HepG2 (cell line): ENCODE measurements around the gene UNC5CL. TPM values are rescaled to one million over a fixed set of nuclear protein-coding genes. Genes with fewer than 3 reads are reported as not detected.

Experiments used
- CHD4 ChIP-seq: fragments of 200-600 bp; sonication (generic); IDR thresholded peaks from 2 replicates; pipeline ENCODE4 v1.7.0; 2017; ENCODE audit warnings: mild to moderate bottlenecking, low read length, borderline replicate concordance
- KAT8 ChIP-seq: IDR thresholded peaks from 2 replicates; pipeline ENCODE4 v1.6.1; 2016; ENCODE audit warnings: missing genetic modification reagents, missing compliant biosample characterization
- KDM5A ChIP-seq: fragments of 200-600 bp; sonication (generic); IDR thresholded peaks from 2 replicates; pipeline ENCODE4 v1.7.0; 2018; ENCODE audit warnings: antibody characterized with exemption, mild to moderate bottlenecking, low read length, borderline replicate concordance
- NFKB2 ChIP-seq: sonication (generic); formaldehyde crosslinking; IDR thresholded peaks from 2 replicates; pipeline ENCODE4 v1.4.0; 2020; ENCODE audit warnings: missing genetic modification reagents, borderline replicate concordance
- POGZ ChIP-seq: sonication (generic); formaldehyde crosslinking; IDR thresholded peaks from 2 replicates; pipeline ENCODE4 v1.4.0; 2020; ENCODE audit warnings: mild to moderate bottlenecking, missing genetic modification reagents
- RBFOX2 ChIP-seq: fragments of 200-400 bp; formaldehyde crosslinking; IDR thresholded peaks from 2 replicates; pipeline ENCODE4 v1.6.1; 2017; ENCODE audit warnings: low read depth, mild to moderate bottlenecking, low read length
- SOX13 ChIP-seq, 3 experiments: fragments of 450-650 bp in 1 of 3; sonication (generic) in 1 of 3; formaldehyde crosslinking in 1 of 3; IDR thresholded peaks in 2 of 3; conservative IDR thresholded peaks in 1 of 3; 2 replicates each; pipeline versions ENCODE4 v1.5.0 to v1.6.1; 2016 to 2020; ENCODE audit warnings: antibody characterized with exemption in 1 of 3, mild to moderate bottlenecking in 1 of 3, missing compliant biosample characterization in 1 of 3, missing genetic modification reagents in 1 of 3, moderate library complexity in 1 of 3
- YEATS4 ChIP-seq: sonication (generic); formaldehyde crosslinking; IDR thresholded peaks from 2 replicates; pipeline ENCODE4 v1.4.0; 2020; ENCODE audit warnings: missing genetic modification reagents, borderline replicate concordance
- ZBTB38 ChIP-seq: sonication (generic); formaldehyde crosslinking; IDR thresholded peaks from 2 replicates; pipeline ENCODE4 v1.5.1; 2020; ENCODE audit warnings: mild to moderate bottlenecking, missing genetic modification reagents
- ZC3H4 ChIP-seq: sonication (generic); formaldehyde crosslinking; IDR thresholded peaks from 2 replicates; pipeline ENCODE4 v1.4.0; 2020; ENCODE audit warnings: missing genetic modification reagents, borderline replicate concordance
- ZNF326 ChIP-seq: sonication (generic); formaldehyde crosslinking; IDR thresholded peaks from 2 replicates; pipeline ENCODE4 v1.4.0; 2020; ENCODE audit warnings: missing genetic modification reagents, borderline replicate concordance
- ZNF615 ChIP-seq: sonication (generic); formaldehyde crosslinking; IDR thresholded peaks from 2 replicates; pipeline ENCODE4 v1.5.0; 2020; ENCODE audit warnings: mild to moderate bottlenecking, missing genetic modification reagents, borderline replicate concordance
- ZNF691 ChIP-seq: sonication (generic); formaldehyde crosslinking; IDR thresholded peaks from 2 replicates; pipeline ENCODE4 v1.4.0; 2020; ENCODE audit warnings: missing genetic modification reagents, low read depth, mild to moderate bottlenecking, borderline replicate concordance
- ZNF737 ChIP-seq: sonication (generic); formaldehyde crosslinking; IDR thresholded peaks from 2 replicates; pipeline ENCODE4 v1.5.0; 2020; ENCODE audit warnings: missing genetic modification reagents, mild to moderate bottlenecking, borderline replicate concordance
- polyA plus RNA-seq, 8 experiments: library from polyadenylated mRNA; depleted of rRNA in 3 of 8; stranded (reverse) in 7 of 8; unstranded in 1 of 8; fragments of >200 nt; fragmentation: Illumina TruSeq in 4 of 8; extraction: Trizol in 4 of 8; gene quantifications; 2 replicates each; pipeline versions ENCODE4 v1.2.1 to v1.2.3, GENCODE V29; 2011 to 2016; ENCODE audit warnings: low read depth in 4 of 8, missing spikeins in 1 of 8, mixed read lengths in 1 of 8; ENCODE audit not compliant: insufficient read depth in 1 of 8
- total RNA-seq, 5 experiments: library from RNA; depleted of rRNA; stranded (reverse); fragments of >200 nt; fragmentation: Illumina TruSeq; extraction: Trizol; gene quantifications; 2 replicates each; pipeline ENCODE4 v1.2.3, GENCODE V29; 2016; ENCODE audit warnings: low read depth in 1 of 5
- TF ChIP-seq, protein P1 (sequence below): sonication (generic); formaldehyde crosslinking; conservative IDR thresholded peaks from 2 replicates; pipeline ENCODE4 v1.4.0; 2020; ENCODE audit warnings: mild to moderate bottlenecking, missing genetic modification reagents, moderate library complexity
- TF ChIP-seq, protein P2 (sequence below): sonication (generic); formaldehyde crosslinking; conservative IDR thresholded peaks from 2 replicates; pipeline ENCODE4 v1.5.0; 2020; ENCODE audit warnings: missing genetic modification reagents
- TF ChIP-seq, protein P3 (sequence below): sonication (generic); formaldehyde crosslinking; IDR thresholded peaks from 2 replicates; pipeline ENCODE4 v1.4.0; 2020; ENCODE audit warnings: low read depth, missing genetic modification reagents

UNC5CL gene
- total and polyA plus RNA-seq, 2 of the 13 experiments (the other 11 are each of a cell fraction or from before 2014, with no cell fraction given), result 2.4 to 2.5 TPM

DNA sequence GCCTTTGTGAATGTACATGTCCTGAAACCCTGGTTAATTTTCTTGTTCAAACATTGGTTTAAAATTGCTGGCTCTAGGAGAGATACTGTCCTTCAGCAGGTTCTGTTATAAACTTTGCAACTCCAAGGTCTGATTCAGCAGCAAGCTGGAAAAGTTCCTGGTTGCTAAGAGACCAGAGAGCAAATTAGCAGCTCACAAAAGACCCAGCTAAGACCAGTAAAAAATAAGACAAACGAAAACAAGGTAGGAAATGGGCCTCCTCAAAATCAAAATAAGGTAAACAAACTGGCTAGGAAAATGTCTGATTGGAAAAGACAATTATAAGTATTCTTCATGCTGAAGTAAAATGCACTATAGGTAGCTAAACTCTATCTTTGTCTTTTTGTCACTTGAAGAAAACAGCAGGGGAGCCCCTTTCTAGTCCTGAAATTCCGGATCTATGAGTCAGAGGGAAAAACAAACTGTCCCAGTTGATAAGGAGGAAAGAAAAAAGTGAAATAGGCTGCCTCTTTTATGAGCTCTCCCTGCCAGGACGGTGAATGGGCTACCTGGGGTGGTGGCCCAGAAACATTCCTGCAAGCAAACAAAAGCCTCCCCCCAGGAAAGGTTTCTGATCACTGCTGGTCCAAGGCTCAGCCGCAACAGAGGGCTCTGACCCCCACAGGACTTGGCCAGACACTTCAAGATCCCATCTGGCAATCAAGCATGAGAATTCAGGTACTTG lies 41.6 kb downstream of the UNC5CL start (continued):
- TF ChIP-seq, protein P1, sequence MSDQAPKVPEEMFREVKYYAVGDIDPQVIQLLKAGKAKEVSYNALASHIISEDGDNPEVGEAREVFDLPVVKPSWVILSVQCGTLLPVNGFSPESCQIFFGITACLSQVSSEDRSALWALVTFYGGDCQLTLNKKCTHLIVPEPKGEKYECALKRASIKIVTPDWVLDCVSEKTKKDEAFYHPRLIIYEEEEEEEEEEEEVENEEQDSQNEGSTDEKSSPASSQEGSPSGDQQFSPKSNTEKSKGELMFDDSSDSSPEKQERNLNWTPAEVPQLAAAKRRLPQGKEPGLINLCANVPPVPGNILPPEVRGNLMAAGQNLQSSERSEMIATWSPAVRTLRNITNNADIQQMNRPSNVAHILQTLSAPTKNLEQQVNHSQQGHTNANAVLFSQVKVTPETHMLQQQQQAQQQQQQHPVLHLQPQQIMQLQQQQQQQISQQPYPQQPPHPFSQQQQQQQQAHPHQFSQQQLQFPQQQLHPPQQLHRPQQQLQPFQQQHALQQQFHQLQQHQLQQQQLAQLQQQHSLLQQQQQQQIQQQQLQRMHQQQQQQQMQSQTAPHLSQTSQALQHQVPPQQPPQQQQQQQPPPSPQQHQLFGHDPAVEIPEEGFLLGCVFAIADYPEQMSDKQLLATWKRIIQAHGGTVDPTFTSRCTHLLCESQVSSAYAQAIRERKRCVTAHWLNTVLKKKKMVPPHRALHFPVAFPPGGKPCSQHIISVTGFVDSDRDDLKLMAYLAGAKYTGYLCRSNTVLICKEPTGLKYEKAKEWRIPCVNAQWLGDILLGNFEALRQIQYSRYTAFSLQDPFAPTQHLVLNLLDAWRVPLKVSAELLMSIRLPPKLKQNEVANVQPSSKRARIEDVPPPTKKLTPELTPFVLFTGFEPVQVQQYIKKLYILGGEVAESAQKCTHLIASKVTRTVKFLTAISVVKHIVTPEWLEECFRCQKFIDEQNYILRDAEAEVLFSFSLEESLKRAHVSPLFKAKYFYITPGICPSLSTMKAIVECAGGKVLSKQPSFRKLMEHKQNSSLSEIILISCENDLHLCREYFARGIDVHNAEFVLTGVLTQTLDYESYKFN (CRISPR knock-in tag), result peak; percentile 83
- TF ChIP-seq KDM5A, result no peak
- TF ChIP-seq ZNF326, result no peak
- TF ChIP-seq, protein P2, sequence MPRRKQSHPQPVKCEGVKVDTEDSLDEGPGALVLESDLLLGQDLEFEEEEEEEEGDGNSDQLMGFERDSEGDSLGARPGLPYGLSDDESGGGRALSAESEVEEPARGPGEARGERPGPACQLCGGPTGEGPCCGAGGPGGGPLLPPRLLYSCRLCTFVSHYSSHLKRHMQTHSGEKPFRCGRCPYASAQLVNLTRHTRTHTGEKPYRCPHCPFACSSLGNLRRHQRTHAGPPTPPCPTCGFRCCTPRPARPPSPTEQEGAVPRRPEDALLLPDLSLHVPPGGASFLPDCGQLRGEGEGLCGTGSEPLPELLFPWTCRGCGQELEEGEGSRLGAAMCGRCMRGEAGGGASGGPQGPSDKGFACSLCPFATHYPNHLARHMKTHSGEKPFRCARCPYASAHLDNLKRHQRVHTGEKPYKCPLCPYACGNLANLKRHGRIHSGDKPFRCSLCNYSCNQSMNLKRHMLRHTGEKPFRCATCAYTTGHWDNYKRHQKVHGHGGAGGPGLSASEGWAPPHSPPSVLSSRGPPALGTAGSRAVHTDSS, result no peak
- TF ChIP-seq RBFOX2, result no peak
- peak; percentile 27; the same call in 1 of the 2 replicates for TF ChIP-seq YEATS4 (CRISPR knock-in tag)
- TF ChIP-seq KAT8 (CRISPR knock-in tag), result 0 out of 2 replicates have a peak, but pooled peaks have one; percentile 13
- peak; percentile 36; the same call in 1 of the 2 replicates for TF ChIP-seq POGZ (CRISPR knock-in tag)
- peak; percentile 61; the same call in 1 of the 2 replicates for TF ChIP-seq CHD4
- TF ChIP-seq NFKB2 (CRISPR knock-in tag), result no peak
- TF ChIP-seq ZNF691 (CRISPR knock-in tag), result peak; percentile 56; the same call in 1 of the 2 replicates
- 0 out of 2 replicates have a peak, but pooled peaks have one; percentile 52 for TF ChIP-seq SOX13 (IDR thresholded peaks at IDR 0.05)
- TF ChIP-seq SOX13 (CRISPR knock-in tag; conservative IDR thresholded peaks at IDR 0.05 in 1 of 2, IDR thresholded peaks at IDR 0.05 in 1 of 2), result peak in 1 of 2 experiments; percentile 88; a peak in 2 of 4 replicates
- TF ChIP-seq ZNF615 (CRISPR knock-in tag), result no peak; the same call in 1 of the 2 replicates
- TF ChIP-seq, protein P3, sequence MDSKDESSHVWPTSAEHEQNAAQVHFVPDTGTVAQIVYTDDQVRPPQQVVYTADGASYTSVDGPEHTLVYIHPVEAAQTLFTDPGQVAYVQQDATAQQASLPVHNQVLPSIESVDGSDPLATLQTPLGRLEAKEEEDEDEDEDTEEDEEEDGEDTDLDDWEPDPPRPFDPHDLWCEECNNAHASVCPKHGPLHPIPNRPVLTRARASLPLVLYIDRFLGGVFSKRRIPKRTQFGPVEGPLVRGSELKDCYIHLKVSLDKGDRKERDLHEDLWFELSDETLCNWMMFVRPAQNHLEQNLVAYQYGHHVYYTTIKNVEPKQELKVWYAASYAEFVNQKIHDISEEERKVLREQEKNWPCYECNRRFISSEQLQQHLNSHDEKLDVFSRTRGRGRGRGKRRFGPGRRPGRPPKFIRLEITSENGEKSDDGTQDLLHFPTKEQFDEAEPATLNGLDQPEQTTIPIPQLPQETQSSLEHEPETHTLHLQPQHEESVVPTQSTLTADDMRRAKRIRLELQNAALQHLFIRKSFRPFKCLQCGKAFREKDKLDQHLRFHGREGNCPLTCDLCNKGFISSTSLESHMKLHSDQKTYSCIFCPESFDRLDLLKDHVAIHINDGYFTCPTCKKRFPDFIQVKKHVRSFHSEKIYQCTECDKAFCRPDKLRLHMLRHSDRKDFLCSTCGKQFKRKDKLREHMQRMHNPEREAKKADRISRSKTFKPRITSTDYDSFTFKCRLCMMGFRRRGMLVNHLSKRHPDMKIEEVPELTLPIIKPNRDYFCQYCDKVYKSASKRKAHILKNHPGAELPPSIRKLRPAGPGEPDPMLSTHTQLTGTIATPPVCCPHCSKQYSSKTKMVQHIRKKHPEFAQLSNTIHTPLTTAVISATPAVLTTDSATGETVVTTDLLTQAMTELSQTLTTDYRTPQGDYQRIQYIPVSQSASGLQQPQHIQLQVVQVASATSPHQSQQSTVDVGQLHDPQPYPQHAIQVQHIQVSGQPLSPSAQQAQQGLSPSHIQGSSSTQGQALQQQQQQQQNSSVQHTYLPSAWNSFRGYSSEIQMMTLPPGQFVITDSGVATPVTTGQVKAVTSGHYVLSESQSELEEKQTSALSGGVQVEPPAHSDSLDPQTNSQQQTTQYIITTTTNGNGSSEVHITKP (CRISPR knock-in tag), result peak; percentile 54
- no peak for TF ChIP-seq ZC3H4 (CRISPR knock-in tag)
- TF ChIP-seq ZBTB38 (CRISPR knock-in tag), result no peak
- no peak for TF ChIP-seq ZNF737 (CRISPR knock-in tag)
